Testis (tissue), 2 donors: Measurements from ENCODE around the gene SHQ1.

Source experiments
- POLR2A ChIP-seq: fragments of 450-650 bp; IDR thresholded peaks from one replicate; pipeline ENCODE4 v1.6.1; 2017; ENCODE audit warnings: antibody characterized with exemption, mild to moderate bottlenecking, moderate library complexity
- TF ChIP-seq, protein P1 (sequence below), 3 experiments: fragments of 450-650 bp in 2 of 3; fragments of 200-600 bp in 1 of 3; sonication (generic) in 1 of 3; IDR thresholded peaks; one replicate each; pipeline ENCODE4 v1.5.1; 2016 to 2019; ENCODE audit warnings: antibody characterized with exemption in 3 of 3, mild to moderate bottlenecking in 2 of 3, moderate library complexity in 1 of 3

DNA sequence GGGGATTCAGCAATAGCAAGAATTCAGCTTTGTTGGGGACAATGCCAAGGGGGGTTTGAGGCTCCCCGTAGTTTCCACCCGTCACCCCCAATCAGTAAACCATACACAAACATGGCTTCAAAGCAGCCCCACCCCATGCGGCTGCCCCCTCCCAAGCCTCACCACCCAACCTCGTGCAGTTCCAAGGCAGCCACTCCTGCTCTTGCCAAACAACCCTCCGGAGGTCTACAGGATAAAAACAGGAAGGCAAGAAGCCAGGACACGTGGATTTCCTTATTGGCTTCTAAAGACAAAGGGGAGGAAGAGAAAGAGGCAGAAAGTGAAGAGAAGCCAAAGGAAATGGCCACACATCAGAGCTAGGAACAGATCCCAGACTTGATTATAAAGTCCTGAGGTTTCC, 121.1 kb downstream of the SHQ1 start:
- TF ChIP-seq, protein P1, sequence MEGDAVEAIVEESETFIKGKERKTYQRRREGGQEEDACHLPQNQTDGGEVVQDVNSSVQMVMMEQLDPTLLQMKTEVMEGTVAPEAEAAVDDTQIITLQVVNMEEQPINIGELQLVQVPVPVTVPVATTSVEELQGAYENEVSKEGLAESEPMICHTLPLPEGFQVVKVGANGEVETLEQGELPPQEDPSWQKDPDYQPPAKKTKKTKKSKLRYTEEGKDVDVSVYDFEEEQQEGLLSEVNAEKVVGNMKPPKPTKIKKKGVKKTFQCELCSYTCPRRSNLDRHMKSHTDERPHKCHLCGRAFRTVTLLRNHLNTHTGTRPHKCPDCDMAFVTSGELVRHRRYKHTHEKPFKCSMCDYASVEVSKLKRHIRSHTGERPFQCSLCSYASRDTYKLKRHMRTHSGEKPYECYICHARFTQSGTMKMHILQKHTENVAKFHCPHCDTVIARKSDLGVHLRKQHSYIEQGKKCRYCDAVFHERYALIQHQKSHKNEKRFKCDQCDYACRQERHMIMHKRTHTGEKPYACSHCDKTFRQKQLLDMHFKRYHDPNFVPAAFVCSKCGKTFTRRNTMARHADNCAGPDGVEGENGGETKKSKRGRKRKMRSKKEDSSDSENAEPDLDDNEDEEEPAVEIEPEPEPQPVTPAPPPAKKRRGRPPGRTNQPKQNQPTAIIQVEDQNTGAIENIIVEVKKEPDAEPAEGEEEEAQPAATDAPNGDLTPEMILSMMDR (IDR thresholded peaks at IDR 0.05) = no peak
- TF ChIP-seq POLR2A = no peak
